Measurements from ENCODE around the gene OR9A2.

The OR9A2 gene

GRCh38 chr7:143047326-143047725 lies 20.4 kb upstream of the OR9A2 start:
- no peaks in the 10 kb centered on the region for H3K27me3 ChIP-seq (ENCODE audit: control insufficient read depth, insufficient read depth, low read length)
- no peak overlapping the region for H3K9ac ChIP-seq (ENCODE audit: low read length)
- no peak overlapping the region for H3K4me3 ChIP-seq (ENCODE audit: low read length)

GRCh38 chr7:143046426-143046851 lies 19.5 kb upstream of the OR9A2 start:
- Histone ChIP-seq H3K4me1 (ENCODE audit: control insufficient read depth, low read depth, low read length) (peaks cover 8% of the 10 kb centered on the region), H3K36me3 (ENCODE audit: control insufficient read depth, low read depth, low read length) (no peaks in the 10 kb centered on the region), H3K9me3 (ENCODE audit: control insufficient read depth, low read depth, low read length) (no peaks in the 10 kb centered on the region), H3K27me3 (ENCODE audit: control insufficient read depth, insufficient read depth, low read length) (no peaks in the 10 kb centered on the region), H3K27ac (ENCODE audit: low read length) (no peak overlapping the region), H3K9ac (ENCODE audit: low read length) (no peak overlapping the region), H3K4me3 (ENCODE audit: low read length) (no peak overlapping the region)

More at GRCh38 chr7:143047326-143047725, 20.4 kb upstream of the OR9A2 start:
- Histone ChIP-seq H3K4me1 (ENCODE audit: control insufficient read depth, low read depth, low read length) (peaks cover 5% of the 10 kb centered on the region), H3K9me3 (ENCODE audit: control insufficient read depth, low read depth, low read length) (no peaks in the 10 kb centered on the region), H3K27ac (ENCODE audit: low read length) (no peak overlapping the region), H3K36me3 (ENCODE audit: control insufficient read depth, low read depth, low read length) (no peaks in the 10 kb centered on the region)

GRCh38 chr7:143043391-143043790 lies 16.5 kb upstream of the OR9A2 start:
- no peaks in the 10 kb centered on the region for H3K36me3 ChIP-seq (ENCODE audit: control insufficient read depth, low read depth, low read length)
- H3K9me3 ChIP-seq (ENCODE audit: control insufficient read depth, low read depth, low read length), result no peaks in the 10 kb centered on the region
- no peak overlapping the region for H3K9ac ChIP-seq (ENCODE audit: low read length)
- H3K4me1 ChIP-seq (ENCODE audit: control insufficient read depth, low read depth, low read length), result peaks cover 8% of the 10 kb centered on the region
- H3K4me3 ChIP-seq (ENCODE audit: low read length), result no peak overlapping the region
- H3K27ac ChIP-seq (ENCODE audit: low read length), result no peak overlapping the region
- no peaks in the 10 kb centered on the region for H3K27me3 ChIP-seq (ENCODE audit: control insufficient read depth, insufficient read depth, low read length)

- Histone ChIP-seq H3K27me3 (ENCODE audit: control insufficient read depth, insufficient read depth, low read length) (no peaks in the 10 kb centered on the region), H3K9ac (ENCODE audit: low read length) (no peak overlapping the region), H3K27ac (ENCODE audit: low read length) (no peak overlapping the region), H3K4me3 (ENCODE audit: low read length) (no peak overlapping the region), H3K36me3 (ENCODE audit: control insufficient read depth, low read depth, low read length) (no peaks in the 10 kb centered on the region), H3K4me1 (ENCODE audit: control insufficient read depth, low read depth, low read length) (peaks cover 8% of the 10 kb centered on the region), H3K9me3 (ENCODE audit: control insufficient read depth, low read depth, low read length) (no peaks in the 10 kb centered on the region)
These were observed 15.9 kb upstream of the OR9A2 start for GRCh38 chr7:143042790-143043271.

GRCh38 chr7:143042159-143042789 lies 15.3 kb upstream of the OR9A2 start:
- H3K36me3 ChIP-seq (ENCODE audit: control insufficient read depth, low read depth, low read length), result no peaks in the 10 kb centered on the region
- H3K27ac ChIP-seq (ENCODE audit: low read length), result no peak overlapping the region
- no peaks in the 10 kb centered on the region for H3K27me3 ChIP-seq (ENCODE audit: control insufficient read depth, insufficient read depth, low read length)
- H3K4me3 ChIP-seq (ENCODE audit: low read length), result no peak overlapping the region
- H3K4me1 ChIP-seq (ENCODE audit: control insufficient read depth, low read depth, low read length), result peaks cover 8% of the 10 kb centered on the region
- no peaks in the 10 kb centered on the region for H3K9me3 ChIP-seq (ENCODE audit: control insufficient read depth, low read depth, low read length)
- H3K9ac ChIP-seq (ENCODE audit: low read length), result no peak overlapping the region

- Histone ChIP-seq H3K36me3 (ENCODE audit: control insufficient read depth, low read depth, low read length) (no peaks in the 10 kb centered on the region), H3K27me3 (ENCODE audit: control insufficient read depth, insufficient read depth, low read length) (no peaks in the 10 kb centered on the region), H3K9me3 (ENCODE audit: control insufficient read depth, low read depth, low read length) (no peaks in the 10 kb centered on the region), H3K27ac (ENCODE audit: low read length) (no peak overlapping the region), H3K4me3 (ENCODE audit: low read length) (no peak overlapping the region), H3K4me1 (ENCODE audit: control insufficient read depth, low read depth, low read length) (peaks cover 8% of the 10 kb centered on the region), H3K9ac (ENCODE audit: low read length) (no peak overlapping the region)
These were observed 14.4 kb upstream of the OR9A2 start for GRCh38 chr7:143041346-143041745.

- Histone ChIP-seq H3K36me3 (ENCODE audit: control insufficient read depth, low read depth, low read length) (no peaks in the 10 kb centered on the region), H3K27me3 (ENCODE audit: control insufficient read depth, insufficient read depth, low read length) (no peaks in the 10 kb centered on the region), H3K4me3 (ENCODE audit: low read length) (no peak overlapping the region), H3K4me1 (ENCODE audit: control insufficient read depth, low read depth, low read length) (peaks cover 8% of the 10 kb centered on the region), H3K9me3 (ENCODE audit: control insufficient read depth, low read depth, low read length) (no peaks in the 10 kb centered on the region), H3K27ac (ENCODE audit: low read length) (no peak overlapping the region), H3K9ac (ENCODE audit: low read length) (no peak overlapping the region)
These were observed 13.3 kb upstream of the OR9A2 start for GRCh38 chr7:143040209-143040715.

GRCh38 chr7:143038635-143039034 lies 11.7 kb upstream of the OR9A2 start:
- Histone ChIP-seq H3K4me3 (ENCODE audit: low read length) (no peak overlapping the region), H3K9ac (ENCODE audit: low read length) (no peak overlapping the region), H3K36me3 (ENCODE audit: control insufficient read depth, low read depth, low read length) (no peaks in the 10 kb centered on the region), H3K27me3 (ENCODE audit: control insufficient read depth, insufficient read depth, low read length) (no peaks in the 10 kb centered on the region), H3K4me1 (ENCODE audit: control insufficient read depth, low read depth, low read length) (peaks cover 8% of the 10 kb centered on the region), H3K27ac (ENCODE audit: low read length) (no peak overlapping the region), H3K9me3 (ENCODE audit: control insufficient read depth, low read depth, low read length) (no peaks in the 10 kb centered on the region)

GRCh38 chr7:143027683-143028082 lies 751 bp upstream of the OR9A2 start:
- Histone ChIP-seq H3K4me3 (ENCODE audit: low read length) (no peak overlapping the region), H3K9me3 (ENCODE audit: control insufficient read depth, low read depth, low read length) (no peaks in the 10 kb centered on the region), H3K36me3 (ENCODE audit: control insufficient read depth, low read depth, low read length) (no peaks in the 10 kb centered on the region), H3K9ac (ENCODE audit: low read length) (no peak overlapping the region), H3K27me3 (ENCODE audit: control insufficient read depth, insufficient read depth, low read length) (no peaks in the 10 kb centered on the region), H3K4me1 (ENCODE audit: control insufficient read depth, low read depth, low read length) (no peaks in the 10 kb centered on the region), H3K27ac (ENCODE audit: low read length) (no peak overlapping the region)

- H3K36me3 ChIP-seq (ENCODE audit: control insufficient read depth, low read depth, low read length), result no peaks in the 10 kb centered on the region
- no peak overlapping the region for H3K27ac ChIP-seq (ENCODE audit: low read length)
- no peaks in the 10 kb centered on the region for H3K27me3 ChIP-seq (ENCODE audit: control insufficient read depth, insufficient read depth, low read length)
- no peak overlapping the region for H3K9ac ChIP-seq (ENCODE audit: low read length)
- H3K9me3 ChIP-seq (ENCODE audit: control insufficient read depth, low read depth, low read length), result no peaks in the 10 kb centered on the region
- H3K4me3 ChIP-seq (ENCODE audit: low read length), result no peak overlapping the region
- H3K4me1 ChIP-seq (ENCODE audit: control insufficient read depth, low read depth, low read length), result no peaks in the 10 kb centered on the region
These were observed 1.6 kb downstream of the OR9A2 start for GRCh38 chr7:143025371-143025770.

GRCh38 chr7:143023047-143023446 lies 3.9 kb downstream of the OR9A2 start:
- Histone ChIP-seq H3K27ac (ENCODE audit: low read length) (no peak overlapping the region), H3K36me3 (ENCODE audit: control insufficient read depth, low read depth, low read length) (no peaks in the 10 kb centered on the region), H3K9ac (ENCODE audit: low read length) (no peak overlapping the region), H3K4me1 (ENCODE audit: control insufficient read depth, low read depth, low read length) (no peaks in the 10 kb centered on the region), H3K27me3 (ENCODE audit: control insufficient read depth, insufficient read depth, low read length) (no peaks in the 10 kb centered on the region), H3K9me3 (ENCODE audit: control insufficient read depth, low read depth, low read length) (no peaks in the 10 kb centered on the region), H3K4me3 (ENCODE audit: low read length) (no peak overlapping the region)

GRCh38 chr7:143018931-143019330 lies 8.0 kb downstream of the OR9A2 start:
- H3K9ac ChIP-seq (ENCODE audit: low read length), result no peak overlapping the region
- H3K36me3 ChIP-seq (ENCODE audit: control insufficient read depth, low read depth, low read length), result no peaks in the 10 kb centered on the region
- H3K27me3 ChIP-seq (ENCODE audit: control insufficient read depth, insufficient read depth, low read length), result no peaks in the 10 kb centered on the region
- H3K27ac ChIP-seq (ENCODE audit: low read length), result no peak overlapping the region
- no peaks in the 10 kb centered on the region for H3K9me3 ChIP-seq (ENCODE audit: control insufficient read depth, low read depth, low read length)
- H3K4me3 ChIP-seq (ENCODE audit: low read length), result no peak overlapping the region
- no peaks in the 10 kb centered on the region for H3K4me1 ChIP-seq (ENCODE audit: control insufficient read depth, low read depth, low read length)
